ENCODE measurements around the gene SIT1.

Gene SIT1

GRCh38 chr9:35682051-35682450 lies 31.3 kb upstream of the SIT1 start:
- DNase-seq: no peak

GRCh38 chr9:35681341-35682002 lies 30.7 kb upstream of the SIT1 start:
- no peak for DNase-seq

GRCh38 chr9:35680331-35681105 lies 29.8 kb upstream of the SIT1 start:
- DNase-seq: no peak

GRCh38 chr9:35679766-35680330 lies 29.1 kb upstream of the SIT1 start:
- DNase-seq: no peak

DNA sequence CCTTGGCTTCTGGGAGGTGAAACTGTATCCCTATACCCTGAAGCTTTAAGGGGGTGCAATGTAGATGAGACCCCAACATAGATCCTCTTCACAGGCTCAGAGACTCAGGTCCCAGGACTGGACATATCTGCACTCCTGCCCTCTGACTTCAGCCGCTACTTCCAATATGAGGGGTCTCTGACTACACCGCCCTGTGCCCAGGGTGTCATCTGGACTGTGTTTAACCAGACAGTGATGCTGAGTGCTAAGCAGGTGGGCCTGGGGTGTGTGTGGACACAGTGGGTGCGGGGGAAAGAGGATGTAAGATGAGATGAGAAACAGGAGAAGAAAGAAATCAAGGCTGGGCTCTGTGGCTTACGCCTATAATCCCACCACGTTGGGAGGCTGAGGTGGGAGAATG lies 28.4 kb upstream of the SIT1 start:
- DNase-seq: no peak

DNA sequence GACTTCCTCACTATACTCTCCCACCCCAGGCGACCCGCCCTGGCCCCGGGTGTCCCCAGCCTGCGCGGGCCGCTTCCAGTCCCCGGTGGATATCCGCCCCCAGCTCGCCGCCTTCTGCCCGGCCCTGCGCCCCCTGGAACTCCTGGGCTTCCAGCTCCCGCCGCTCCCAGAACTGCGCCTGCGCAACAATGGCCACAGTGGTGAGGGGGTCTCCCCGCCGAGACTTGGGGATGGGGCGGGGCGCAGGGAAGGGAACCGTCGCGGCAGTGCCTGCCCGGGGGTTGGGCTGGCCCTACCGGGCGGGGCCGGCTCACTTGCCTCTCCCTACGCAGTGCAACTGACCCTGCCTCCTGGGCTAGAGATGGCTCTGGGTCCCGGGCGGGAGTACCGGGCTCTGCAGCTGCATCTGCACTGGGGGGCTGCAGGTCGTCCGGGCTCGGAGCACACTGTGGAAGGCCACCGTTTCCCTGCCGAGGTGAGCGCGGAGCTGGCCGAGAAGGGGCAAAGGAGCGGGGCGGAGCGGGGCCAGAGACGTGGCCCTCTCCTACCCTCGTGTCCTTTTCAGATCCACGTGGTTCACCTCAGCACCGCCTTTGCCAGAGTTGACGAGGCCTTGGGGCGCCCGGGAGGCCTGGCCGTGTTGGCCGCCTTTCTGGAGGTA lies 25.1 kb upstream of the SIT1 start:
- DNase-seq: peak; percentile 23

DNA sequence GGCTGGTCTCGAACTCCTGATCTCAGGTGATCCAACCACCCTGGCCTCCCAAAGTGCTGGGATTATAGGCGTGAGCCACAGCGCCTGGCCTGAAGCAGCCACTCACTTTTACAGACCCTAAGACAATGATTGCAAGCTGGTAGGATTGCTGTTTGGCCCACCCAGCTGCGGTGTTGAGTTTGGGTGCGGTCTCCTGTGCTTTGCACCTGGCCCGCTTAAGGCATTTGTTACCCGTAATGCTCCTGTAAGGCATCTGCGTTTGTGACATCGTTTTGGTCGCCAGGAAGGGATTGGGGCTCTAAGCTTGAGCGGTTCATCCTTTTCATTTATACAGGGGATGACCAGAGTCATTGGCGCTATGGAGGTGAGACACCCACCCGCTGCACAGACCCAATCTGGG lies 24.5 kb upstream of the SIT1 start:
- DNase-seq: no peak

DNA sequence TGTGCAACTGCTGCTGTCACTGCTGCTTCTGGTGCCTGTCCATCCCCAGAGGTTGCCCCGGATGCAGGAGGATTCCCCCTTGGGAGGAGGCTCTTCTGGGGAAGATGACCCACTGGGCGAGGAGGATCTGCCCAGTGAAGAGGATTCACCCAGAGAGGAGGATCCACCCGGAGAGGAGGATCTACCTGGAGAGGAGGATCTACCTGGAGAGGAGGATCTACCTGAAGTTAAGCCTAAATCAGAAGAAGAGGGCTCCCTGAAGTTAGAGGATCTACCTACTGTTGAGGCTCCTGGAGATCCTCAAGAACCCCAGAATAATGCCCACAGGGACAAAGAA lies 23.3 kb upstream of the SIT1 start:
- DNase-seq: no peak

- DNase-seq: peak; percentile 39
Measured at GRCh38 chr9:35673132-35674024, 22.6 kb upstream of the SIT1 start, which contains the start of gene CA9. Gene CA9, plus strand, starts transcription at chr9:35673928. Its CDS starts 32 bp downstream, at chr9:35673960.

DNA sequence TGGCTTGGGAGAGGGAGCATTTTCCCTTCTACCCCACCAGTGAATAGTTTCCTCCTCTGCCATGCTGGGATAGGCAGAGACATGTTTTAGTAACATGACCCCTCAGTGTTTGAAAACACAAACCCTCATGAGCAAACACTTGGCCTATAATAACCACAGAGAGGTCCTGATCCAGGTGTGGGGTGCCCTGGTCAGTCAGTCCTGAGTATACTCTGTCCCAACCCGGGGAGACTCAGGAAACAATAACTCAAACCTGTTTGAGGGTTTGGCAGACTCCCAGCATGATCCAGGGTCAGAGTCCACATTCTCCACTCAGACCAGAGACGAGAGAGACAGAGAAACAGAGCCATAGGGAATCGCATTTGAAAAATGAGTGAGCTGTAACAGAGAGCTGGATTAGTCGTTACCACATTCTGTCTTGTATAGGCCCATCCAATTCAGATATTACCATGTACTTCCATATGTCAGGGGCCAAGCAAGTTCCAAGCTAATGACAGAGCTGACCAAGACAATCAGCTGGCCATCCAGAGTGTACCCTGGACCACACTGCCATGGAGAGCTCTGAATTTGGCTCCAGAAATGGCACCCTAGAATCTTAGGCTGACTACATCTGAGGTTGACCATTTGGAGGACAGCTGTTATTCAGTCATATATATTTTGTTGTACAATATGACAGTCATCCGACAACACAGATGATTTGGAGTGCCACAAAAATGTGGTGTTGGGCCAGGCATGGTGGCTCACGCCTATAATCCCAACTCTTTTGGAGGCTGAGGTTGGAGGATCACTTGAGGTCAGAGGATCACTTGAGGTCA lies 18.8 kb upstream of the SIT1 start:
- DNase-seq: no peak

DNA sequence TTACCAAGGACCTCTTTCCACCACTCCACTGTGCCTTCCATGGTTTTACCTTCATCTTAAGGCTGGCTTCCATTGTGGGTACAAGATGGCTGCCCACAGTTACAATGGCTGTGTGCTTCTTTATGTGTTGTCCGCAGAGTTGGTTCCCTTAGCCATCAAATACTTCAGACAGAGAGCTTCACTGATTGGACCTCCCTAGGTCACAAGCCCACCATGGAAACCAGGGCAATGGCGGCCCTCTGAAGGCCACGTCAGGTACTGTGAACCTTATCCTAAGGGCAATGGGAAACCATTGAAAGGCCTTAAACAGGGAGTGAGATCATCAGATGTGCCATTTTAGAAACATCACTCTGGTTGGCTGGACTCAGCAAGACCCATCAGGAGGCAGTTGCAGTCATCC lies 17.2 kb upstream of the SIT1 start:
- DNase-seq: no peak

- no peak for DNase-seq
Measured at GRCh38 chr9:35666549-35666948, 15.8 kb upstream of the SIT1 start.

- no peak for DNase-seq
Measured at GRCh38 chr9:35666045-35666444, 15.3 kb upstream of the SIT1 start.

DNA sequence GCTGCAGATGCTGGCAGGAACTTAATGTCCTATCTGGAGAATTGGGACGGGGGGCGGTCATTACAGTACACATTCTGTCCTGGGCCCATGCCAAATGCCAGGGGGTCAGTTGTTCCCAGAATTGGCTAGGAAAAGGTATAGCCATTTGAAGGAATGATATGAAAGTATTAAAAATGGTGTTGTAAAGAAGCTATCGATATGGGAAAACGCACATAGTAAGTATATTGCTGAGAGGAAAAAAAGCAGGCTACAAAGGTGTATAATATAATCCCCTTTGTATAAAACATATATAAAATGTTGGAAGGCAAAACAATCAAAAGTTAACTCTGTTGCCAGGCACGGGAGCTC lies 14.7 kb upstream of the SIT1 start:
- no peak for DNase-seq

GRCh38 chr9:35664531-35665470 lies 14.1 kb upstream of the SIT1 start, which contains the start of gene ARHGEF39:
Gene ARHGEF39, minus strand, starts transcription at chr9:35665195. Its CDS starts 26 bp downstream, at chr9:35665169.
- peak; percentile 88 for DNase-seq

GRCh38 chr9:35662437-35662836 lies 11.7 kb upstream of the SIT1 start:
- DNase-seq: no peak

- DNase-seq: no peak
Measured at GRCh38 chr9:35661756-35662350, 11.1 kb upstream of the SIT1 start.

- peak; percentile 9 for DNase-seq
Measured at GRCh38 chr9:35660966-35661415, 10.3 kb upstream of the SIT1 start.

GRCh38 chr9:35659340-35659739 lies 8.6 kb upstream of the SIT1 start:
- DNase-seq: no peak

- peak; percentile 18 for DNase-seq
Measured at GRCh38 chr9:35658968-35659220, 8.2 kb upstream of the SIT1 start.
